Activated naive CD4-positive, alpha-beta T cell treated with anti-CD3 and anti-CD28 coated beads, Interleukin-2, amount 50 U/mL, for 72 hours (primary cell): Measurements from ENCODE around the gene KLK11. TPM values are rescaled to one million over a fixed set of nuclear protein-coding genes. Genes with fewer than 3 reads are reported as not detected.
"Not testable (repeated sequence)": the region's sequence is repeated elsewhere in the genome, so short reads cannot be mapped to it uniquely, and the experiment has no call there.

Experiments used
- ATAC-seq, 2 donors: fragments of 150-1000 bp; cut with Tn5 transposase; 2 replicates each; pipeline ENCODE4 v1.10.0; 2021; ENCODE audit warnings: mild to moderate bottlenecking in 2 of 2, moderate library complexity in 2 of 2
- DNase-seq, 2 donors: peaks; one replicate each; pipeline ENCODE4 v3.0.0; 2021 to 2022; ENCODE audit warnings: low spot score in 2 of 2
- H3K27ac Mint-ChIP-seq, 2 donors: one replicate each; pipeline ENCODE4 v1.8.0; 2022; ENCODE audit warnings: mild to moderate bottlenecking in 2 of 2, mixed read lengths in 2 of 2
- H3K36me3 Mint-ChIP-seq, 2 donors: one replicate each; pipeline ENCODE4 v1.8.0; 2022; ENCODE audit warnings: mixed read lengths in 2 of 2
- H3K9me3 Mint-ChIP-seq, 2 donors: one replicate each; pipeline ENCODE4 v1.8.0; 2022; ENCODE audit warnings: mixed read lengths in 2 of 2
- total RNA-seq, 2 donors: library from RNA; stranded (reverse); gene quantifications; one replicate each; pipeline ENCODE4 v1.2.3, GENCODE V29; 2022

Gene KLK11
- total RNA-seq, 2 donors from 2014 or later: not detected

DNA sequence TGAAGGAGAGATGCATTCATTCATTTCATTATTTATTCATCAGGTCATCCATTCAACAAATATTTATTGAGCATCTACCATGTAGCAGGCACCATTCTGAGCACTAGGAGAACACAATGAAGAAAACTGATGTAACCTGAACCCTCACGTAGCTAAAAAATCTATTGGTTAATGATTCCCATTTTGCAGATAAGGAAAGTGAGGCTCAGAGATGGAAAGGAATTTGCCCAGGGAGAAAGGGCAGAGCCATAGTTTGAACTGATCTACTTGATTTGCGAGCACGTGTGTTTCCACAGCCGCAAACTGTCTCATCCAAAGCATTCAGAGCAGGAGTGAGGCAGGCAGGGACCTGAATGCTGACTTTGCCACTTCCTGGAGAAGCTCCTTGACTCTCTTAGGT is 27.7 kb downstream of the KLK11 start:
- ATAC-seq (no peak), DNase-seq (no peak)
- no peak overlapping the region for H3K27ac Mint-ChIP-seq
- H3K9me3 Mint-ChIP-seq: no peaks in the 10 kb centered on the region
- no peaks in the 10 kb centered on the region for H3K36me3 Mint-ChIP-seq

DNA sequence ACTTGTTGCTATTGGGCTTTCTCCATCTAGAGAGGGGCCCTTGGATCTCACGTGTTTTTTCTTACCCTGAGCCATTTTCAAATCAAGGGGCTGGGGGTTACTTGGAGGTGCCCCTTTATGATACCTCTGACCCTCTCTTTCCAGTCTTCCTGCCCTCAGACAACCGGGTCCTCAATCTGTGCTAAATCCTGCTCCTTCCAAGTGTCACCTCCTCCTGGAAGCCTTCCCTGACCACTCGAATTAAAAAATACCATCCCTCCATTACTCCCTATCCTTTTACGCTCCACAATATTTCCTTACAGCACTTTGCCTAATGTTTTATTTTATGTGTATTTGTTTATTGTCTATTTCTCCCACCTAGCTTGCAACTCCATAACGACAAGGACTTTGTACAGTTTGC is 28.4 kb downstream of the KLK11 start:
- H3K9me3 Mint-ChIP-seq: no peaks in the 10 kb centered on the region
- H3K36me3 Mint-ChIP-seq: no peaks in the 10 kb centered on the region
- no peak for ATAC-seq
- no peak overlapping the region for H3K27ac Mint-ChIP-seq
- DNase-seq: no peak

DNA sequence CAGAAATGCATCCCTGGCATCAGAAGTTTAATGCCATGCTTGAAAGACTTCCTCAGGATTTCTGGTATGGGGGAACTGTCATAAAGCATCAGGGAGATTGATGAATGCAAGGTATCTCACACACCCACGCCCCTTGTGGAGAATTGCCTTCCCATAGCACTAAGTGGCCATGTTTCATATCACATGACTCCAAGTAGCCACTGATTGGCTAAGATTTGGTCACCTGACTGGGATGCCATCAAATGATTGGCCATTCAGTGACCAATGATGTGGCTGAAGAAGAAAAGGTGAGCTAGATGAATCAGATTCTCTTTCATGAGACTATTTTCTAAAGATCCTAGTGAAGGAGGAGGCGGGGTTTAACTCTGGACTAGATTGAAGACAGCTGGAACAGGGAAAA is 32.3 kb downstream of the KLK11 start:
- no peak for DNase-seq
- no peak for ATAC-seq
- Mint-ChIP-seq H3K9me3 (no peaks in the 10 kb centered on the region), H3K36me3 (no peaks in the 10 kb centered on the region), H3K27ac (no peak overlapping the region)

DNA sequence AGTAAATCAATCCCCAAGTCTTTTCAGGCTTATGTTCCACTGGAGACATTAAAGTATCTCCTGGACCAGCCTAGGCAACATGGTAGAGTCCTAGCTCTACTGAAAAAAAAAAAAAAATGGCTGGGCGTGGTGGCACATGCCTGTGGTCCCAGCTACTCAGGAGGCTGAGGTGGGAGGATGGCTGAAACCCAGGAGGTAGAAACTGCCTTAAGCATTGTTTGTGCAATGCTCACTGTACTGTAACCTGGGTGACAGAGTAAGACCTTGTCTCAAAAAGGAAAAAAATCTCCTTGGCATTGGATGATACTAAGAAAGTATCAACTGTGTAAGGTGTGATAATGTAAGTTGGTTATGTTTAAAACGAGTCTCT is 33.8 kb downstream of the KLK11 start:
- ATAC-seq (no peak), DNase-seq (no peak)
- Mint-ChIP-seq H3K36me3 (no peaks in the 10 kb centered on the region), H3K27ac (no peak overlapping the region), H3K9me3 (no peaks in the 10 kb centered on the region)

DNA sequence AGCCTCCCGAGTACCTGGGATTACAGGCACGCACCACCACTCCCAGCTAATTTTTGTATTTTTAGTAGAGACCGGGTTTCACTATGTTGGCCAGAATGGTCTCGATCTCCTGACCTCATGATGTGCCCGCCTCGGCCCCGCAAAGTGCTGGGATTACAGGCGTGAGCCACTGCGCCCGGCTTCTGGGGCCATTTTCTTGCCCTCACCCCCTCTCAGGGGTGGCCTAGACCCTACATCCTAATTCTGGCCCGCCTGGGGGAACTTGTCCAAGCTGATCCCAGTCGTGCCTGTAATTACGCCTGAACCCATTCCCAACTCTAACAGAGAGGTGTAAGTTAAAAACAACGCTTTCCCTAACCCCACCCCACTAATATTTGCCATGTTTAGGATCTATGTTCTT is 42.0 kb downstream of the KLK11 start:
- ATAC-seq: not testable (repeated sequence)

DNA sequence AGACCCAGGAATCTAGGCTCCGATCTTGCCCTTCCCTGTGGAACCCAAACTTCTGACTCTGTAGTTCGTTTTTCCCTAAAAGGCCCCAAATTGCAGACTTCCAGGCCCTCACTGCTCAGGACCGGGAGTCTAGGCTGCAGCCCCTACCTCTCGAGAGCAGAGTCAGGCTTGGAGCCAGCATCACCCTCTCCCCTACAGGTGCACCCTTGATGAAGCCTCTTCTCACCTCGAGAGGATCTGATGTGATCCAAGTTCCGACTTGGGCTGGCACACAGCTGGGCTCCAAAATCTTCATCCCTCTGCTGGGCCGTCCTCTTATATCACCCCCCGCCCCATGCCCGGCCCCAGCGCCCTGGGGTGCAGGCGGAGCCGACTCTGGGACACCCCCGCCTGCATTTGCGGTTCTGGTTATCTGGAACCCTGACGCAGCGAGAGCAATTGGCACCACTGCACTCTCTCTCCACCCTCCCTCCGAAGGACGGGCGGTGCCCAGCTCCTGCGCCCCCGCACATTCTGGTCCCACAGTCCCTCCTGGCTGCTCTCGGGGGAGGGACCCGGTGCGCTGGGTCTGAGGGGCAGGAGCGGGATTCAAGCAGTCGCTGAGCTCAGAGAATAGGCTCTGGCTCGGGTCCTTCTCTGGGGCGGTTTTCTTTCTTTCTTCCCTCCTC is 42.7 kb downstream of the KLK11 start, which contains the start of gene KLK7:
TSS of gene KLK7 (minus strand) at position 293 of the 668 bp plus-strand sequence. CDS start 1,518 bp downstream, outside the sequence.
- Mint-ChIP-seq H3K36me3 (no peaks in the 10 kb centered on the region), H3K9me3 (no peaks in the 10 kb centered on the region), H3K27ac (no peak within 1 kb of the TSS)
- no peak for DNase-seq
- ATAC-seq: no peak

More for the DNA sequence above, 42.0 kb downstream of the KLK11 start:
- H3K36me3 Mint-ChIP-seq, H3K27ac Mint-ChIP-seq, H3K9me3 Mint-ChIP-seq, DNase-seq: not testable (repeated sequence)

DNA sequence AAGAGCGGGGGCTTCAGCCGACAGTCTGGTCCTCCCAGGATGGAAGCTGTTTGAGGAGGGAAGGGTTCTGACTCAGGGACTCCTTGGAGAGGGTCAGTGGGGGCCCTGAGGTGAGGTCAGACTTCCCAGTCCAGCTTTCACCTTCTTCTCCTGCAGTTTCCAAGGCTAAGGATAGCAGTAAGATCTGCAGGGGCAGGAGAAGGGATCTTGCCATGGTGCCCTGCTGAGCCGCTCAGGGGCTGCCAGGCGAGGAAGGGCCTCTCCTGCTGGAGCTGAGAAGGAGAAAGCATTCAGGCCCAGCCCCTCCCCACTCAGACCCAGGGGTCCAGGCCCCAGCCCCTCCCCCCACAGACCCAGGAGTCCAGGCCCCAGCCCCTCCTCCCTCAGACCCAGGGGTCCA is 44.2 kb downstream of the KLK11 start:
- DNase-seq: no peak
- H3K27ac Mint-ChIP-seq: no peak overlapping the region
- H3K9me3 Mint-ChIP-seq: no peaks in the 10 kb centered on the region
- ATAC-seq: no peak
- no peaks in the 10 kb centered on the region for H3K36me3 Mint-ChIP-seq

DNA sequence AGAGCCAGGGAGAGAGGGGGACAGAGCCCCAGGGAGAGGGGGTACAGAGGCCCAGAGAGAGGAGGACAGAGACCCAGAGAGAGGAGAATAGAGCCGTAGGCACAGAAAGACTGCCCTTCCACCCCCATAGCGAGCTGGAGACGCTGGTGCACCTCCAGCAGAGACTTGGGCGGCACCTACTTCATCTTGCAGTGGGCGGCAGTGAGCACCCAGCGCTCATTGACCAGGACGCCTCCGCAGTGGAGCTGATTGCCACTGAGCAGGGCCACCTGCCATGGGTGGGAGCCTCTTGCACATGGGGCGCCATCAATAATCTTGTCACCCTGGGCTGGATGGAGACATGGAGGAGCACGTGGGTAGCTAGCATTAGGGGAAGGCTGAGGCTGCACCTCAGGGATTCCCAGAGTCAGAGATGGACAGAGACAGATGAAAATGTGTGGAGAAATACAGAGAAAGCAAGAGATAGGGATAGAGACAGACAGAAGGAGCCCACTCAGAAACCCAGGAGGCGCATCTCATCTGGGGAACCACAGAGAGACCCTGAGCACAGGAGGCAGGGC is 44.7 kb downstream of the KLK11 start:
- no peaks in the 10 kb centered on the region for H3K9me3 Mint-ChIP-seq
- no peak for ATAC-seq
- no peaks in the 10 kb centered on the region for H3K36me3 Mint-ChIP-seq
- peak overlapping the region; percentile 19 to 46 for H3K27ac Mint-ChIP-seq
- DNase-seq: no peak

DNA sequence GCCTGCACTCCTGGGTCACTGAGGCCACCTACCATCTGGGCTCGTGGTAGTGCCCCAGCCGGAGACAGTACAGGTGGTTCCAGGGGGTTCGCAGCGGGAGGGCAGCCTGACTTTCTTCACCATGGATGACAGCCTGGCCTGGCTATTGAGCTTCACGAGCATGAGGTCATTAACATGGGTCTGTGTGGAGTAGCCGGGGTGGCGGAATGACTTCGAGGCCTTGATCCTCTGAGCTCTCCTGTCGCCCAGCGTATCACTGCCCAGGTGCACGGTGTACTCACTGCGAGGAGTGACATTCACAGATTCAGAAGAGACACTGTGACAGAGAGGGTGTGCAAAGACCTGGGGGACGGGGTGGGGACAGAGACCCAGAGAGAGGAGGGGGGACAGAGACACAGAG is 46.2 kb downstream of the KLK11 start:
- Mint-ChIP-seq H3K9me3 (no peaks in the 10 kb centered on the region), H3K27ac (no peak overlapping the region), H3K36me3 (no peaks in the 10 kb centered on the region)
- ATAC-seq: no peak
- DNase-seq: no peak

DNA sequence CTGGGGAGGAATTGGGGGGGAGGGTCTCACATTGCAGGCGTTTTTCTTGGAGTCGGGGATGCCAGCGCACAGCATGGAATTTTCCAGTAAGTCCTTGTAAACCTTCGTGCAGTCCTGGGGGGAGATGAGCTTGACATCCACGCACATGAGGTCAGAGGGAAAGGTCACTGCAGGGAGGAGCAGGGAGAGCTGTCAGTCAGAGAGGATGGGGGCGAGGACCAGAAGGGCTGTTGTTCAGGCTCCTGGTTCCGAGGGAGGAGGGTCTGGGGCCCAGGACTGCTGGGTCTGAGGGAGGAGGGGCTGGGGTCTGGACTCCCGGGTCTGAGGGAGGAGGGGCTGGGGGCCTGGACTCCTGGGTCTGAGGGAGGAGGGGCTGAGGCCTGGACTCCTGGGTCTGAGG is 46.7 kb downstream of the KLK11 start:
- DNase-seq (no peak), ATAC-seq (no peak)
- no peaks in the 10 kb centered on the region for H3K36me3 Mint-ChIP-seq
- no peaks in the 10 kb centered on the region for H3K9me3 Mint-ChIP-seq
- H3K27ac Mint-ChIP-seq: no peak overlapping the region

DNA sequence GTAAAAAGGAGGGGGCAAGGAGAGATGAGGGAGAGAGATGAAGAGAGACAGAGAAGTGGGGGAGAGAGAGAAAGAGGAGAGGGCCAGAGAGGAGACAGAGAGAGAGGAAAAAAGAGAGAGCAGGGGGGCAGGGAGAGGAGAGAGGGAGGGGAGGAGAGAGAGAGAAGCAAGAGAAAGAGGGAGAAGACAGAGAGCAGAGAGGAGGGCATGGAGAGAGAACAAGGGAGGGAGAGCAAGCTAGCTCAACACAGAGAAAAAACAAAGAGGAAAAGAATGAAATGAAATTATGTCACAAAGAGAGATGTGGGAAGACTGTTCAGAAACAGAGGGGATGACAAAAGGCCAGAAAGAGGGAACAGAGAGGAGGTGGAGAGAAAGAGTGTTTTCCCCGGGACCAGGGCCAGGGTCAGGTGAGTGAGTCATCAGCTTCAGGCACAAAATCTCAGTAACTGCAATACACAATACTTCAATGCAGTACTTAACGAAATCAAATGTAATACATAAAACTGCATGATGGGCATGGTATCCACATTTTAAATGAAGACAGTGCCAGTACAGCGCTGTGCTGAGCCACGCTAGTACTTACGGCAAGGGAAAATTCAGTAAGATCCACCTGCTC is 47.5 kb downstream of the KLK11 start:
- Mint-ChIP-seq H3K27ac (no peak overlapping the region), H3K9me3 (no peaks in the 10 kb centered on the region), H3K36me3 (no peaks in the 10 kb centered on the region)
- DNase-seq: no peak
- ATAC-seq: no peak

DNA sequence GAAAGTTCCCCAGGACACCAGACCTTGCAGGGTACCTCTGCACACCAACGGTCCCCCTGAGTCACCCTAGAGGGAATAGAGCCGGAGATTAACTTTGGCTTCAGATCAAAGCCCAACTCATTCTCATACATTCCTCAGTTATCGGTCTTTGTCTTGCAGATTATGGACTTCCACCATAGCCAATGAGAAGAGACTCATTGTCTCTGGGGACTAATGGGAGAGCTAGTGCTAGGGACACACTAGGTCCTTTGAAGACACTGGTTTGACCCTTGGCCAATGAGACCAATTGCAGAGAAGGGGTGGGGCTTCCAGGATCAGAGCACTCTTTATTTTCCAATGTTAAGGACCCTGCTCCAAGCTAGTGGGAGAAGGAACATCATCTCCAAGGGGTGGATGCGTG is 48.8 kb downstream of the KLK11 start:
- ATAC-seq (no peak), DNase-seq (no peak)
- H3K9me3 Mint-ChIP-seq: no peaks in the 10 kb centered on the region
- no peaks in the 10 kb centered on the region for H3K36me3 Mint-ChIP-seq
- no peak overlapping the region for H3K27ac Mint-ChIP-seq

DNA sequence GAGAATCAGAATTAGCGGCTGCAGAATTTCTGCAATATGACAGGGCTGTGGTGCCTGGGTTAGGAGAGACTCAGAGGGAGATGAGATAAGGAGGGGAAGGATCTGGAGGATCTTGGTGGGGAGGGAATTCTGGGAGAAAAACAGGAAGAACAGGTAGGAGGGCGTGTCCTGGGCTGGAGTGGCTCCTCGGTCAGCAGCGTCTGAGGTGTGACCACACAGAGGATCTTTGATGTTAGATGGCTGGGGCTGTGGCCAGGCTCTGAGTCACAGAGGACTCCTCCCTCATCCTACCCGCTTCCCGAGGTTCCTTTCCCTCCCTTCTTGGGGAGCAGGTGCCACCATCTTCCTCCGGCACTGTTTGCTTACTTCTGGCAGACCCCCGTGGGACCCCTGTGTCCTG is 50.6 kb downstream of the KLK11 start:
- DNase-seq (no peak), ATAC-seq (no peak)
- Mint-ChIP-seq H3K9me3 (no peaks in the 10 kb centered on the region), H3K36me3 (no peaks in the 10 kb centered on the region), H3K27ac (no peak overlapping the region)

DNA sequence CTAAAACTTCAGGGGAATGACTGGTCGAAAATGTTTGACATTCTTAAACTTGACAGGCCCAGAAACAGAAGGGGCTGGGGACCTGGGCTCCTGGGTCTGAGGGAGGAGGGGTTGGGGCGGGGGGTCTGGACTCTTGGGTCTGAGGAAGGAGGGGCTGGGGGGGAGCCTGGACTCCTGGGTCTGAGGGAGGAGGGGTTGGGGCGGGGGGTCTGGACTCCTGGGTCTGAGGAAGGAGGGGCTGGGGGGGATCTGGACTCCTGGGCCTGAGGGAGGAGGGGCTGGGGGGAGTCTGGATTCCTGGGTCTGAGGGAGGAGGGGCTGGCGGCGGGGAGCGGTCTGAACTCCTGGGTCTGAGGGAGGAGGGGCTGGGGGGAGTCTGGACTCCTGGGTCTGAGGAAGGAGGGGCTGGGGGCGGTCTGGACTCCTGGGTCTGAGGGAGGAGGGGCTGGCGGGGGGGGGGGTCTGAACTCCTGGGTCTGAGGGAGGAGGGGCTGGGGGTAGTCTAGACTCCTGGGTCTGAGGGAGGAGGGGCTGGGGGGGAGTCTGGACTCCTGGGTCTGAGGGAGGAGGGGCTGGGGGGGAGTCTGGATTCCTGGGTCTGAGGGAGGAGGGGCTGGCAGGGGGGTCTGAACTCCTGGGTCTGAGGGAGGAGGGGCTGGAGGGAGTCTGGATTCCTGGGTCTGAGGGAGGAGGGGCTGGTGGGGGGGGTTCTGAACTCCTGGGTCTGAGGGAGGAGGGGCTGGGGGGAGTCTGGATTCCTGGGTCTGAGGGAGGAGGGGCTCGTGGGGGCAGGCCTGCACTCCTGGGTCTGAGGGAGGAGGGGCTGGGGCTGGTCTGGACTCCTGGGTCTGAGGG is 51.5 kb downstream of the KLK11 start:
- ATAC-seq: no peak
- no peak for DNase-seq
- H3K27ac Mint-ChIP-seq: no peak overlapping the region
- no peaks in the 10 kb centered on the region for H3K9me3 Mint-ChIP-seq
- no peaks in the 10 kb centered on the region for H3K36me3 Mint-ChIP-seq

DNA sequence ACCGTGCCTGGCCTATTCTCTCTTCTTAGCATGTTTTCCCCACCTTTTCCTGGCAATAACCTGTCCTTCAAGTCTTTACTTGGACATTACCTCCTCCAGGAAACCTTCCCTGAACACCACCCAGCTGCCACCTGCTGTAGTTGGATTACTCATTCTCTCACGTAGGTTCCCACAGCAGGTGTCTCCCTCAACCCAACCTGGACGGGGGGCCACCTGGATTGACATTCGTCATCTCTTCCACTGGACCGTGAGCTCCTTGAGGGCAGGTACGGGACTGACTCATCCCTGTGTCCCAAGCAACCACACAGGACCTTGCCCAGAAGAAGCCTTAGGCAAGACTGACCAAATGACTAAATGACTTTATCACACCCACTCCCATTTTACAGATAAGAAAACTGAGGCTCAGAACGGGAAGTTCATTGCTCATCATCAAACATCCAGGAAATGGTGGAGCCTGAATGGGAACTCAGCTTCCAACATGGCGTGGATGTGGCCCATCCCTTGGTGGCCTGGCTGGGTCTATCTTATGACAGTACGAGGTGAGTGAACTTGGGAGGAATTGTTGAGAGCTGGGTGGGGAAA is 53.5 kb downstream of the KLK11 start:
- DNase-seq: no peak
- Mint-ChIP-seq H3K36me3 (no peaks in the 10 kb centered on the region), H3K9me3 (no peaks in the 10 kb centered on the region), H3K27ac (no peak overlapping the region)
- no peak for ATAC-seq
